Measurements from ENCODE around the gene YIPF1.

YIPF1 gene

GRCh38 chr1:53869454-53870117 is 20.0 kb downstream of the YIPF1 start:
- FAIRE-seq (no peak), DNase-seq (ENCODE audit: insufficient read length) (no peak)
- TF ChIP-seq POLR2AphosphoS5 (IDR thresholded peaks at IDR 0.05; ENCODE audit: low read depth, low read length), result no peak
- no peak for TF ChIP-seq TAF1 (IDR thresholded peaks at IDR 0.05; ENCODE audit: borderline replicate concordance, low read depth, low read length)
- TF ChIP-seq POLR2A (IDR thresholded peaks at IDR 0.05; ENCODE audit: low read depth, low read length), result no peak

GRCh38 chr1:53868565-53868964 is 21.0 kb downstream of the YIPF1 start:
- FAIRE-seq (no peak), DNase-seq (ENCODE audit: insufficient read length) (no peak)
- TF ChIP-seq POLR2AphosphoS5 (IDR thresholded peaks at IDR 0.05; ENCODE audit: low read depth, low read length) (no peak), TAF1 (IDR thresholded peaks at IDR 0.05; ENCODE audit: borderline replicate concordance, low read depth, low read length) (no peak), POLR2A (IDR thresholded peaks at IDR 0.05; ENCODE audit: low read depth, low read length) (no peak)

GRCh38 chr1:53862507-53862906 is 27.1 kb downstream of the YIPF1 start:
- no peak for FAIRE-seq
- no peak for DNase-seq (ENCODE audit: insufficient read length)
- TF ChIP-seq POLR2AphosphoS5 (IDR thresholded peaks at IDR 0.05; ENCODE audit: low read depth, low read length) (no peak), POLR2A (IDR thresholded peaks at IDR 0.05; ENCODE audit: low read depth, low read length) (no peak), TAF1 (IDR thresholded peaks at IDR 0.05; ENCODE audit: borderline replicate concordance, low read depth, low read length) (no peak)

GRCh38 chr1:53860967-53861411 is 28.6 kb downstream of the YIPF1 start:
- FAIRE-seq, result peak; percentile 74
- no peak for TF ChIP-seq POLR2AphosphoS5 (IDR thresholded peaks at IDR 0.05; ENCODE audit: low read depth, low read length)
- no peak for TF ChIP-seq TAF1 (IDR thresholded peaks at IDR 0.05; ENCODE audit: borderline replicate concordance, low read depth, low read length)
- TF ChIP-seq POLR2A (IDR thresholded peaks at IDR 0.05; ENCODE audit: low read depth, low read length), result no peak
- peak; percentile 25 for DNase-seq (ENCODE audit: insufficient read length)

- no peak for FAIRE-seq
- no peak for TF ChIP-seq POLR2A (IDR thresholded peaks at IDR 0.05; ENCODE audit: low read depth, low read length)
- DNase-seq (ENCODE audit: insufficient read length), result no peak
These were observed 37.9 kb downstream of the YIPF1 start for GRCh38 chr1:53851571-53852285.

- no peak for TF ChIP-seq TAF1 (IDR thresholded peaks at IDR 0.05; ENCODE audit: borderline replicate concordance, low read depth, low read length)
- TF ChIP-seq POLR2AphosphoS5 (IDR thresholded peaks at IDR 0.05; ENCODE audit: low read depth, low read length), result no peak
- TF ChIP-seq POLR2A (IDR thresholded peaks at IDR 0.05; ENCODE audit: low read depth, low read length), result no peak
- no peak for FAIRE-seq
These were observed 39.4 kb downstream of the YIPF1 start for GRCh38 chr1:53850082-53850673.

GRCh38 chr1:53847980-53848379 is 41.6 kb downstream of the YIPF1 start:
- TF ChIP-seq TAF1 (IDR thresholded peaks at IDR 0.05; ENCODE audit: borderline replicate concordance, low read depth, low read length), result no peak
- TF ChIP-seq POLR2AphosphoS5 (IDR thresholded peaks at IDR 0.05; ENCODE audit: low read depth, low read length), result no peak
- no peak for TF ChIP-seq POLR2A (IDR thresholded peaks at IDR 0.05; ENCODE audit: low read depth, low read length)
- DNase-seq (ENCODE audit: insufficient read length) (no peak), FAIRE-seq (no peak)

More at GRCh38 chr1:53850082-53850673, 39.4 kb downstream of the YIPF1 start:
- no peak for DNase-seq (ENCODE audit: insufficient read length)

GRCh38 chr1:53842347-53842746 is 47.2 kb downstream of the YIPF1 start:
- DNase-seq (ENCODE audit: insufficient read length), result no peak
- FAIRE-seq, result no peak
- TF ChIP-seq POLR2A (IDR thresholded peaks at IDR 0.05; ENCODE audit: low read depth, low read length), result no peak
- no peak for TF ChIP-seq POLR2AphosphoS5 (IDR thresholded peaks at IDR 0.05; ENCODE audit: low read depth, low read length)
- no peak for TF ChIP-seq TAF1 (IDR thresholded peaks at IDR 0.05; ENCODE audit: borderline replicate concordance, low read depth, low read length)

- no peak for DNase-seq (ENCODE audit: insufficient read length)
- TF ChIP-seq POLR2AphosphoS5 (IDR thresholded peaks at IDR 0.05; ENCODE audit: low read depth, low read length) (no peak), POLR2A (IDR thresholded peaks at IDR 0.05; ENCODE audit: low read depth, low read length) (no peak), TAF1 (IDR thresholded peaks at IDR 0.05; ENCODE audit: borderline replicate concordance, low read depth, low read length) (no peak)
- no peak for FAIRE-seq
These were observed 51.0 kb downstream of the YIPF1 start for GRCh38 chr1:53838654-53838974.

- peak; percentile 85 for TF ChIP-seq POLR2A (IDR thresholded peaks at IDR 0.05; ENCODE audit: low read depth, low read length)
- TF ChIP-seq TAF1 (IDR thresholded peaks at IDR 0.05; ENCODE audit: borderline replicate concordance, low read depth, low read length), result peak; percentile 70; the same call in 1 of the 2 replicates
- peak; percentile 69 for TF ChIP-seq POLR2AphosphoS5 (IDR thresholded peaks at IDR 0.05; ENCODE audit: low read depth, low read length)
- FAIRE-seq, result peak; percentile 98
- DNase-seq (ENCODE audit: insufficient read length), result peak; percentile 60
These were observed 51.5 kb downstream of the YIPF1 start, which contains the start of gene NDC1 for GRCh38 chr1:53837924-53838653. TSS of gene NDC1 (minus strand) at chr1:53838296. CDS start at chr1:53838261, 35 bp downstream.

- DNase-seq (ENCODE audit: insufficient read length) (no peak), FAIRE-seq (no peak)
- TF ChIP-seq TAF1 (IDR thresholded peaks at IDR 0.05; ENCODE audit: borderline replicate concordance, low read depth, low read length) (no peak), POLR2AphosphoS5 (IDR thresholded peaks at IDR 0.05; ENCODE audit: low read depth, low read length) (no peak), POLR2A (IDR thresholded peaks at IDR 0.05; ENCODE audit: low read depth, low read length) (no peak; the same call in 1 of the 2 replicates)
These were observed 52.0 kb downstream of the YIPF1 start for GRCh38 chr1:53837646-53837923.

Measured in GM12892 (cell line).